ENCODE measurements around the gene SLC22A17.

DNA sequence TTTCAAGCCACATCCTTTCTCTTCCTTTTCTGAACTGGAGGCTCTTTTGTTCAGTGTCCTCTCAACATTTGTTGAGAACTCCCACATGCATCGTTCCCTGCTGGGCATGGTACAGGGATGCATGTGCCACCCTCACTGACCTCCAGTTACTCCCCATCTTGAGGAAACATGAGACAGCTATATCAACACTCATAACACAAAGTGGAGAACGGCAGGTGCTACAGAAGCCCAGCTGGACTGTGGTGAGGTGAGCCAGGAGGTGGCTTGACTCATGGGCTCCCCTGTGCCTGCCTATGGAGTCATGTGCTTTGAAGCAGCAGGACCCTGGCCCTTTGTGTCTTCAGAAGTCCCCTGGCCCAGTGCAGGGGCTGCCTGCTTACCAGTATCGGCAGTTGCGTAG lies 45.7 kb upstream of the SLC22A17 start:
- TF ChIP-seq, protein P1, sequence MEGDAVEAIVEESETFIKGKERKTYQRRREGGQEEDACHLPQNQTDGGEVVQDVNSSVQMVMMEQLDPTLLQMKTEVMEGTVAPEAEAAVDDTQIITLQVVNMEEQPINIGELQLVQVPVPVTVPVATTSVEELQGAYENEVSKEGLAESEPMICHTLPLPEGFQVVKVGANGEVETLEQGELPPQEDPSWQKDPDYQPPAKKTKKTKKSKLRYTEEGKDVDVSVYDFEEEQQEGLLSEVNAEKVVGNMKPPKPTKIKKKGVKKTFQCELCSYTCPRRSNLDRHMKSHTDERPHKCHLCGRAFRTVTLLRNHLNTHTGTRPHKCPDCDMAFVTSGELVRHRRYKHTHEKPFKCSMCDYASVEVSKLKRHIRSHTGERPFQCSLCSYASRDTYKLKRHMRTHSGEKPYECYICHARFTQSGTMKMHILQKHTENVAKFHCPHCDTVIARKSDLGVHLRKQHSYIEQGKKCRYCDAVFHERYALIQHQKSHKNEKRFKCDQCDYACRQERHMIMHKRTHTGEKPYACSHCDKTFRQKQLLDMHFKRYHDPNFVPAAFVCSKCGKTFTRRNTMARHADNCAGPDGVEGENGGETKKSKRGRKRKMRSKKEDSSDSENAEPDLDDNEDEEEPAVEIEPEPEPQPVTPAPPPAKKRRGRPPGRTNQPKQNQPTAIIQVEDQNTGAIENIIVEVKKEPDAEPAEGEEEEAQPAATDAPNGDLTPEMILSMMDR (IDR thresholded peaks at IDR 0.05 in 8 of 11, conservative IDR thresholded peaks at IDR 0.05 in 3 of 11) = no peak
- TF ChIP-seq POLR2A (IDR thresholded peaks at IDR 0.05) = no peak
- TF ChIP-seq POLR2AphosphoS5 (IDR thresholded peaks at IDR 0.05) = no peak
